ENCODE measurements around the gene PRKCB.

- no peak for TF ChIP-seq CTCF (IDR thresholded peaks at IDR 0.05; ENCODE audit: low read depth, low read length)
- TF ChIP-seq EZH2phosphoT487 (IDR thresholded peaks at IDR 0.05; ENCODE audit: low read depth), result no peak
Observed at GRCh38 chr16:24077292-24077691, 241.5 kb downstream of the PRKCB start.

Measured in OCI-LY3 (cell line).